Ovary (tissue), 9 donors: Measurements from ENCODE around the gene IFFO2. TPM values are rescaled to one million over a fixed set of nuclear protein-coding genes. Genes with fewer than 3 reads are reported as not detected.

ENCODE experiments used
- DNase-seq, 5 donors: peaks; one replicate each; pipeline ENCODE4 v3.0.0-alpha.2; 2019 to 2020
- H3K27ac ChIP-seq, 2 donors: fragments of 200-600 bp; one replicate each; pipeline versions ENCODE4 v1.5.1 to v1.8.0; 2019 to 2022
- H3K27me3 ChIP-seq: fragments of 200-600 bp; one replicate; pipeline ENCODE4 v1.8.0; 2022
- H3K36me3 ChIP-seq: fragments of 200-600 bp; sonication (generic); one replicate; pipeline ENCODE4 v1.5.1; 2019
- H3K4me1 ChIP-seq: one replicate; pipeline ENCODE4 v1.8.1; 2013; ENCODE audit warnings: mild to moderate bottlenecking, moderate library complexity; ENCODE audit not compliant: insufficient read depth
- H3K4me3 ChIP-seq: fragments of 200-600 bp; sonication (generic); one replicate; pipeline ENCODE4 v1.5.1; 2017
- H3K9me3 ChIP-seq, 2 donors: fragments of 200-600 bp in 1 of 2; sonication (generic) in 1 of 2; one replicate each; pipeline versions ENCODE4 v1.5.1 to v1.8.1; 2013 to 2019; ENCODE audit warnings: mild to moderate bottlenecking in 1 of 2, moderate library complexity in 1 of 2
- CTCF ChIP-seq, 3 donors: fragments of 450-650 bp in 2 of 3; fragments of 200-600 bp in 1 of 3; IDR thresholded peaks; one replicate each; pipeline versions ENCODE4 v1.5.1 to v1.8.0; 2016 to 2022; ENCODE audit warnings: antibody characterized with exemption in 3 of 3, mild to moderate bottlenecking in 1 of 3
- EP300 ChIP-seq: sonication (generic); formaldehyde crosslinking; IDR thresholded peaks from one replicate; pipeline ENCODE4 v1.6.1; 2017; ENCODE audit warnings: antibody characterized with exemption
- POLR2A ChIP-seq: fragments of 450-650 bp; IDR thresholded peaks from one replicate; pipeline ENCODE4 v1.6.1; 2017; ENCODE audit warnings: antibody characterized with exemption, mild to moderate bottlenecking, moderate library complexity
- WGBS, 3 donors: extraction: QIAGEN DNeasy Blood & Tissue Kit in 1 of 3; methylation state at CpG; one replicate each; pipeline versions ENCODE4 v1.1.5 to v1.1.7; 2013 to 2017; 5-methylcytosine and 5-hydroxymethylcytosine counted together
- intact Hi-C, 4 donors: fragments of 100-400 bp; cut with DNase I; formaldehyde crosslinking; loops; one replicate each; pipeline versions ENCODE4 v1.11.0 to v1.15.1; 2022 to 2023
- polyA plus RNA-seq, 2 donors: library from polyadenylated mRNA; stranded (reverse); fragments of 200-250 nt in 1 of 2; fragments of 350-450 nt in 1 of 2; fragmentation: Illumina TruSeq in 1 of 2; extraction: RNeasy Lipid Tissue Mini Kit (QIAGEN cat#74804) in 1 of 2; gene quantifications; one replicate each; pipeline ENCODE4 v1.2.3, GENCODE V29; 2013 to 2014
- total RNA-seq, 7 donors: library from RNA; depleted of rRNA in 2 of 7; stranded (reverse); fragments of >200 nt in 2 of 7; fragmentation: NEBNext Ultra II Directional in 3 of 7; extraction: Animal tissue kit (Norgen Biotek cat#: 25700) in 3 of 7; gene quantifications; one replicate each; pipeline versions ENCODE4 v1.1.0 to v1.2.4, GENCODE V29; 2016 to 2023
- donor health status: DM: no; HTN: no; CAD: no; lungs with moderate emphysema.
- donor health status: DM: no; HTN: no; CAD: no.
- donor health status: Bipolar disorder and iron deficiency.
- donor health status: DM: yes; HTN: yes; CAD: no.
- donor health status: DM: no; HTN: no; CAD: no.
- donor health status: DM: yes; HTN: yes; CAD: no.

IFFO2 gene
- total and polyA plus RNA-seq, 9 donors: 3.4 to 11.2 (median 6.2) TPM

GRCh38 chr1:18929686-18930085 is 26.8 kb downstream of the IFFO2 start:
- TF ChIP-seq CTCF (IDR thresholded peaks at IDR 0.05) (no peak), POLR2A (no peak), EP300 (no peak)
- no peaks in the 10 kb centered on the region for H3K9me3 ChIP-seq
- H3K27ac ChIP-seq: no peak overlapping the region
- no peaks in the 10 kb centered on the region for H3K27me3 ChIP-seq
- no peaks in the 10 kb centered on the region for H3K36me3 ChIP-seq
- DNase-seq: no peak
- peaks cover 6% of the 10 kb centered on the region for H3K4me1 ChIP-seq
- H3K4me3 ChIP-seq: no peak overlapping the region
- intact Hi-C loops: no loop called here
- 77 to 81% (median 79%) methylated on average over 7 of the region's 7 CpGs for WGBS, 3 donors

- H3K27me3 ChIP-seq: no peaks in the 10 kb centered on the region
- H3K9me3 ChIP-seq: no peaks in the 10 kb centered on the region
- intact Hi-C loops: no loop called here
- no peak overlapping the region for H3K27ac ChIP-seq
- no peaks in the 10 kb centered on the region for H3K36me3 ChIP-seq
- no peak for TF ChIP-seq CTCF (IDR thresholded peaks at IDR 0.05)
- no peak for TF ChIP-seq EP300
- no peak for TF ChIP-seq POLR2A
- 86 to 93% (median 91%) methylated on average over 6 of the region's 6 CpGs for WGBS, 3 donors
- no peak for DNase-seq
- no peak overlapping the region for H3K4me3 ChIP-seq
- H3K4me1 ChIP-seq: peaks cover 6% of the 10 kb centered on the region
Observed at GRCh38 chr1:18928985-18929384, 27.5 kb downstream of the IFFO2 start.

- Histone ChIP-seq H3K4me1 (peaks cover 8% of the 10 kb centered on the region), H3K27me3 (no peaks in the 10 kb centered on the region), H3K4me3 (no peak overlapping the region), H3K36me3 (no peaks in the 10 kb centered on the region), H3K9me3 (no peaks in the 10 kb centered on the region), H3K27ac (no peak overlapping the region)
- 82 to 84% (median 84%) methylated on average over 8 of the region's 8 CpGs for WGBS, 3 donors
- TF ChIP-seq EP300 (no peak), CTCF (IDR thresholded peaks at IDR 0.05) (no peak), POLR2A (no peak)
- DNase-seq: no peak
- intact Hi-C loops: no loop called here
Observed at GRCh38 chr1:18928406-18928805, 28.1 kb downstream of the IFFO2 start.

DNA sequence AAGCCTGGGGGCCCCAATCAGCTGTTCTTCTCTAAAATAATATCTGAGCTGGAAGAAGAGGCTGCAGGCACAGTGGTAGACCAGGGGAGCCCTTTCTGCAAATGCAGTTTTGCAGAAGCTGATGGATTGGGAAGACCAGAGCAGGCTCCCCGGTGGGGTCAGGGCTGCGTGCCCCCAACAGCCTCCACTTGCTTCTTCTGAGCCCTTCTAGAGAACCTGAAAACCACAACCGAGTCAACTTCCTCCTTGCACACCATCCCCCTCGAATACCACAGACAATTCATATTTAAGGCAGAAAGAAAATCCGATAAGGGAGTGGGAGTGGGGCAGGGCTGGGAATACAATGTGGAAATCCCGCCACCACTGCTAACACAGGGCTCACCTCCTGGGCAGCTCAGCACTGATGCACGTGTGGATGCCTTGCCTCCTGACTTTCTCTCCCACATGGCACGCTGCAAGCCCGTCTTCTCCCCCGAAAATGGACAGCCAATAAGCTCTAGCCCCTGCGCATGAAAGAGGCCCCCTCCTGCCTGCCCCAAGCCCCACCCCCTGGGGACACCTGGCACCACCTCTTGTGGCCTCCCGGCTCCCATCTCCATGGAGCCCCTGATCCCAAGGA is 28.7 kb downstream of the IFFO2 start:
- TF ChIP-seq POLR2A: no peak
- no peak for TF ChIP-seq CTCF (IDR thresholded peaks at IDR 0.05)
- TF ChIP-seq EP300: no peak
- no peaks in the 10 kb centered on the region for H3K36me3 ChIP-seq
- no peak overlapping the region for H3K27ac ChIP-seq
- no peaks in the 10 kb centered on the region for H3K9me3 ChIP-seq
- no peak for DNase-seq
- no peak overlapping the region for H3K4me3 ChIP-seq
- 38 to 49% (median 39%) methylated on average over 12 of the region's 12 CpGs for WGBS, 3 donors
- intact Hi-C loops: no loop called here
- peaks cover 13% of the 10 kb centered on the region for H3K4me1 ChIP-seq
- H3K27me3 ChIP-seq: no peaks in the 10 kb centered on the region
